Stimulated activated naive CD8-positive, alpha-beta T cell treated with anti-CD3 and anti-CD28 coated beads, Interleukin-15, amount 100 ng/mL, for 72 hours (primary cell): ENCODE measurements around the gene TMCO4.

Source experiments
- ATAC-seq: fragments of 150-1000 bp; cut with Tn5 transposase; 2 replicates; pipeline ENCODE4 v1.10.0; 2021; ENCODE audit warnings: mild to moderate bottlenecking, moderate library complexity
- DNase-seq, 2 donors: peaks; one replicate each; pipeline ENCODE4 v3.0.0; 2021 to 2022
- H3K27ac Mint-ChIP-seq, 2 donors: one replicate each; pipeline ENCODE4 v1.8.0; 2022; ENCODE audit warnings: mild to moderate bottlenecking in 2 of 2, mixed read lengths in 2 of 2, moderate library complexity in 2 of 2
- H3K27me3 Mint-ChIP-seq: one replicate; pipeline ENCODE4 v1.8.0; 2022; ENCODE audit warnings: mixed read lengths
- H3K4me1 Mint-ChIP-seq: one replicate; pipeline ENCODE4 v1.8.0; 2022; ENCODE audit warnings: mild to moderate bottlenecking, mixed read lengths
- H3K4me3 Mint-ChIP-seq, 2 donors: one replicate each; pipeline ENCODE4 v1.8.0; 2022; ENCODE audit warnings: mild to moderate bottlenecking in 2 of 2, mixed read lengths in 2 of 2, moderate library complexity in 1 of 2
- H3K9me3 Mint-ChIP-seq, 2 donors: one replicate each; pipeline ENCODE4 v1.8.0; 2022; ENCODE audit warnings: mixed read lengths in 2 of 2

TMCO4 gene

DNA sequence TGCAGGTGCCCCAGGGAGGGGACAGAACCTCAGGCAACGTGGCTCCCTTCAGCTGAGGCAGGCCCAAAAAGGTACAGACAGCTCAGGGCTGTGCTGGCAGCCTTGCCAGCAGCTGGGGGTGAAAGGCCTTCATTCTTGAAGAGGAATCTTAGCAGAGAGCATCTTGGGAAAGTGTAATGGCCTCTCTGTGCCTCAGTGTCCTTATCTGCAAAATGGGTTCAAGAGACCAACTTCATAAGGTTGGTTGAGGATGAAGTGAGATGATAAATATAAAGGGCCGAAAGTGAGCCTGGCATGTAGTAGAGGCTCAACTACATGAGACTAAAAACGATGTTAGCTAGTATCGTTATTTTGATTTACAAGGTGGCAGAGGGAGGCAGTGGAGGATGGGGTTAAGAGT is 26.2 kb downstream of the TMCO4 start:
- Mint-ChIP-seq H3K27me3 (no peaks in the 10 kb centered on the region), H3K4me3 (no peak overlapping the region), H3K4me1 (no peaks in the 10 kb centered on the region), H3K27ac (no peak overlapping the region), H3K9me3 (no peaks in the 10 kb centered on the region)
- ATAC-seq: no peak
- no peak for DNase-seq

DNA sequence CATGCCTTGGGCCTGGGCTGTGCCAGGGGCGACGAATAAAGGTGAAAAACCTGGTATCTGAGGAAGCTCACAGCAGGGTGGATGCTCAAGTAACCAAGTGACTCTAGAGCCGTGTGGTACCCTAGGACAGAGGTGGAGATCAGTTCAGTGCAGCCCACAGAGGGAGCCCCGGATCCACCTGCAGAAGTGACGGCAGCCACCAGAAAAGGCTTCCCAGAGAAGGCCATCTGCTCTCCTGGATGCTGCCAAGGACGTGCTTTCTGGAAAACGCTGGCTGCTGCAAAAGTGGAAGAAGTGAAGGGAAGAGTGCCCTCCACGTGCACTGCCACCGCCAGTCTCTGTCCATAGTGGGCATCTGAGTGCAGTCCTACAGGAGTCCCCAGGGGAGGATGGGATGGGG is 27.7 kb downstream of the TMCO4 start:
- Mint-ChIP-seq H3K27me3 (no peaks in the 10 kb centered on the region), H3K9me3 (no peaks in the 10 kb centered on the region), H3K4me1 (no peaks in the 10 kb centered on the region), H3K4me3 (no peak overlapping the region), H3K27ac (peak overlapping the region in 1 of 2 donors; percentile 44)
- no peak for ATAC-seq
- DNase-seq: no peak

DNA sequence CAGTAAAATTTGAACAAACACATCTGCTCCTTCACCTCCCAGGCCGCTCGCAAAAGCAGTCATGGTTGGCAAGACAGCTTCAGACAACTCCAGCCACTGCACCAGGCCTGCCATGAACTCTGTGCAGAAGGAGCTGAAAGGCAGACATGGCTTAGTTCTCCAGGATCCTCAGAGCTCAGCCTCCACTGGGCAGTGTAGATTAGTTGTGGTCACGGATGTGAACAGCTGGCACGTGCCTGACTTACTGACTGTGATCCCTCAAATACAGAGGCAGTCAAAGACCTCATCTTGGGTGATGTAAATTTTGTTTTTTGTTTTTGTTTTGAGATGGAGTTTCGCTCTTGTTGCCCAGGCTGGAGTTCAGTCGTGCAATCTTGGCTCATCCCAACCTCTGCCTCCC is 28.4 kb downstream of the TMCO4 start:
- Mint-ChIP-seq H3K27ac (no peak overlapping the region), H3K4me3 (no peak overlapping the region), H3K9me3 (no peaks in the 10 kb centered on the region), H3K27me3 (no peaks in the 10 kb centered on the region), H3K4me1 (peaks cover 2% of the 10 kb centered on the region)
- ATAC-seq (no peak), DNase-seq (no peak)

DNA sequence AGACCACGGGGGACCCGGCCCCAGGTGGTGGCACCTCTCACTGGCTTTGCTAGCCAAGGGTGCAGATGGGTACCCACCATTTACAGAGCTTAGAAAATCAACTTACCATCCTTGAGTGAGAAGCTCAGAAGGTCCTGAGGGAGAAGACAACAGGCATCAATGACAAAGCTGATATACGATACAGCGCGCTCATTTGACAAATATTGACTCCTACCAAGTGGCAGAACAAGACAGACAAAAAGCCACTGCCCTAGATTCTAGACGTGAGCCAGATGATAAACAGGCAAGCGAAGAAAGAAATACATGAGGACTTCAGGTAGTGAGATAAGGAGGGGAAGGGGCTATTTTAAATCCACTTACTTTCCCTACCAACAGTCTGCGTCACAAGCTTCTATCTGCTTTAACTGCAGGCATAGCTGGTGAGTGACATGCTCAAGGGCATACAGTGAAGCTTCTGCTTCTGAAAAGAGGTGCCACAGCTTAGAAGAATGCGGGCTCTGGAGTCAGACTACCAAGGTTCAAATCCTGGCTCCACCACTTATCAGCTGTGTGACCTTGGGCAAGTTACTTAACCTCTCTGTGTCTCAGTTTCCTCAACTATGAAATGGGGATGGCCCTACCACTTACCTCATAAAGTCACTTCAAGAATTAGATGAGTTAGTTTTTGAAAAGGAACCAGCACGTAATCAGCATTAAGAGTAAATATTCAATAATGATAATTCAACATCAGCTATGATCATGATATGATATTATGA is 29.1 kb downstream of the TMCO4 start:
- no peak for ATAC-seq
- no peak for DNase-seq
- Mint-ChIP-seq H3K27ac (no peak overlapping the region), H3K4me1 (peaks cover 10% of the 10 kb centered on the region), H3K9me3 (no peaks in the 10 kb centered on the region), H3K27me3 (no peaks in the 10 kb centered on the region), H3K4me3 (no peak overlapping the region)

GRCh38 chr1:19769211-19769932 is 30.3 kb downstream of the TMCO4 start:
- ATAC-seq: no peak
- H3K4me1 Mint-ChIP-seq: peaks cover 18% of the 10 kb centered on the region
- no peak for DNase-seq
- no peaks in the 10 kb centered on the region for H3K9me3 Mint-ChIP-seq
- no peak overlapping the region for H3K4me3 Mint-ChIP-seq
- H3K27me3 Mint-ChIP-seq: no peaks in the 10 kb centered on the region
- no peak overlapping the region for H3K27ac Mint-ChIP-seq

GRCh38 chr1:19768353-19769210 is 31.1 kb downstream of the TMCO4 start:
- ATAC-seq (no peak), DNase-seq (no peak)
- peaks cover 18% of the 10 kb centered on the region for H3K4me1 Mint-ChIP-seq
- no peak overlapping the region for H3K27ac Mint-ChIP-seq
- no peaks in the 10 kb centered on the region for H3K9me3 Mint-ChIP-seq
- H3K4me3 Mint-ChIP-seq: no peak overlapping the region
- no peaks in the 10 kb centered on the region for H3K27me3 Mint-ChIP-seq

DNA sequence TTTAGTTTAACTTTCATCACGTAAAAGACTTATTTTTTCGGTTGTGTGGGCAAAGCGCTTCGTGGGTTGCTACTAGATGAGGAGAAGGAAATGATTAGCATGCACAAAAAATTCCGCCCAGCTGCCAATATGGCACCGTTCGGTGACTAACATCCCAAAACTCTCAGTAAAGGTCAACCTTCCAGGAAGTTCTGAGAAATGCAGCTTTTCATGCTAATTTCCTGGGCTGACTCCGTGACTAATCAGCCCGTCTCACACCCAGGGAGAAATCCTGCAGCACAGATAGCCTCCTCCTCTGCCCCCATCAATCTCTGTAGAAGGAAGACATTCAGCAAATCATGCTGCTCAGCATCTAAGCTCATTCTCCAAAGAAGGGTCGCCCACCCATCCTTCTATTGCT is 34.1 kb downstream of the TMCO4 start:
- Mint-ChIP-seq H3K4me3 (no peak overlapping the region), H3K27ac (no peak overlapping the region), H3K4me1 (peaks cover 18% of the 10 kb centered on the region), H3K9me3 (no peaks in the 10 kb centered on the region), H3K27me3 (no peaks in the 10 kb centered on the region)
- no peak for ATAC-seq
- DNase-seq: no peak

DNA sequence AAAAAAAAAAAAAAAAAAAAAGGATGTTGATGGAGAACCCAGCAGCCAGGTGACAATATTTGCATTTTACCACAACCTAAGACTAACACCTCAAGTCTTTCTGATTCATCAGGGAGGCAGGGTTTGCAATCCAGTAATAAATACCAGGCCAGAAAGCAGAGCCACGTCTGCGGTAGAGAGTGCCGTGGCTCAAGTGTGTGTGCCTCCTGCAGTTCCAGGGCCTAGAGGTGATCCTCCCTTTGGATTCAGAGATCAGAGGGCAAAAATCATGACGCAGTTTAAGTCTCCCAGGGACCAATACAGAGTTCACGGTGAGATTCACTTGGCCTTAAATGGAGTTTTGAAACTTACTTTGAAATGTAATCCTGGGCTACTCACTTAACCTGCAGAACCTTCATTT is 34.9 kb downstream of the TMCO4 start:
- H3K4me3 Mint-ChIP-seq: no peak overlapping the region
- ATAC-seq: no peak
- no peaks in the 10 kb centered on the region for H3K9me3 Mint-ChIP-seq
- H3K27me3 Mint-ChIP-seq: no peaks in the 10 kb centered on the region
- no peak for DNase-seq
- H3K27ac Mint-ChIP-seq: no peak overlapping the region
- peaks cover 18% of the 10 kb centered on the region for H3K4me1 Mint-ChIP-seq

DNA sequence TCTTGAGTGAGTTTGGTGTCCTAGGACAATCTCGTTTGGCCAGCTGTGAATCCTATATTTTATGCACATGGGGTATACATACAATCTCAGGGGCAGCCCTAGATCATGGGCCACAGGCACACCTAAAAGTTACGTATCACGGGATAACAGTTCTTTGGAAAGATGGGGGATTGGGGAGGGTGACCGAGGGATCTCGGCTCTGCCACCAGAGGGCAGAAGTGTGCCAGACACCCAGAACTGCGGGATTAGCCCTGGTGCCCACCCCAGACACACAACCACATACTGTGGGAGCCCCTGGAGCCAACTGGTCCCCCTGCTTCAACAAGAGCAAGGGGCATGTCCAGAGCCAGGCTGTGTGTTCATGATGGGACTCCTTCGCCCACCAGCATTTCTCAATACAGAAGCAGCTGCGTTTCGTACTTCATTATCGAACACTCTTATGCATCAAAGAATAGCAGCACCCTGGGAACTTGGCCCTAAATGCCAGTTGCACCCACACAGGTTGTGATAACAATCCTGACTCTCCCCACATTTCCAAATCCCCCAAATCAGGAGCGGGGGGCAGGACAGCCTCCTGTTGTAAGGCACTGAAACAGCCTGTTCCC is 37.4 kb downstream of the TMCO4 start:
- Mint-ChIP-seq H3K9me3 (no peaks in the 10 kb centered on the region), H3K4me1 (peaks cover 18% of the 10 kb centered on the region), H3K27ac (no peak overlapping the region), H3K4me3 (no peak overlapping the region), H3K27me3 (no peaks in the 10 kb centered on the region)
- ATAC-seq (no peak), DNase-seq (peak; percentile 12 to 18)

GRCh38 chr1:19759740-19760089 is 40.0 kb downstream of the TMCO4 start:
- Mint-ChIP-seq H3K27ac (peak overlapping the region; percentile 60 to 85), H3K4me3 (no peak overlapping the region)
- no peak for ATAC-seq

GRCh38 chr1:19758227-19758830 is 41.4 kb downstream of the TMCO4 start:
- Mint-ChIP-seq H3K27ac (no peak overlapping the region), H3K27me3 (no peaks in the 10 kb centered on the region), H3K4me3 (no peak overlapping the region), H3K4me1 (no peaks in the 10 kb centered on the region), H3K9me3 (no peaks in the 10 kb centered on the region)
- ATAC-seq (no peak), DNase-seq (no peak)

More at GRCh38 chr1:19759740-19760089, 40.0 kb downstream of the TMCO4 start:
- no peaks in the 10 kb centered on the region for H3K27me3 Mint-ChIP-seq
- H3K9me3 Mint-ChIP-seq: no peaks in the 10 kb centered on the region
- no peak for DNase-seq
- H3K4me1 Mint-ChIP-seq: no peaks in the 10 kb centered on the region

- no peak for ATAC-seq
- Mint-ChIP-seq H3K4me1 (no peaks in the 10 kb centered on the region), H3K9me3 (no peaks in the 10 kb centered on the region), H3K4me3 (no peak overlapping the region), H3K27me3 (no peaks in the 10 kb centered on the region), H3K27ac (no peak overlapping the region)
- no peak for DNase-seq
Observed at GRCh38 chr1:19757641-19758040, 42.1 kb downstream of the TMCO4 start.

DNA sequence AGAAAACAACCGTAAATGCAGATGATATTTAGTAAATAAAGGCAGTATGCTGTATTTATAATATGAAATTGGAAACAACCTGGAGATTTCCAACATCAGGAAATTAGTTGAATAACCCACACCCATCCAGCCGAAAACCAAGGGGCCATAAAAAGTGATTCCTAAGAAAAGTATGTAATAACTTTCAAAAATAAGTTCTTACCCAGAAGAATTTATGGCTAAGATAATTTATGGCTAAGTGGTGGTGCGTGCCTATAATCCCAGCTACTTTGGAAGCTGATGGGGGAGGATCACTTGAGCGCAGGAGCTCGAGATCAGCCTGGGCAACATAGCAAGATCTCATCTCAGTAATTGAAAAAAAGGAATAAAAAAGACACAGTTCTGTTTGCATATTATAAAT is 43.2 kb downstream of the TMCO4 start:
- Mint-ChIP-seq H3K27ac (no peak overlapping the region), H3K4me3 (no peak overlapping the region), H3K27me3 (no peaks in the 10 kb centered on the region), H3K4me1 (no peaks in the 10 kb centered on the region), H3K9me3 (no peaks in the 10 kb centered on the region)
- ATAC-seq (no peak), DNase-seq (no peak)

GRCh38 chr1:19754482-19754881 is 45.2 kb downstream of the TMCO4 start:
- H3K27me3 Mint-ChIP-seq: no peaks in the 10 kb centered on the region
- ATAC-seq (no peak), DNase-seq (no peak)
- H3K27ac Mint-ChIP-seq: no peak overlapping the region
- H3K4me1 Mint-ChIP-seq: no peaks in the 10 kb centered on the region
- no peaks in the 10 kb centered on the region for H3K9me3 Mint-ChIP-seq
- H3K4me3 Mint-ChIP-seq: no peak overlapping the region

GRCh38 chr1:19752083-19752696 is 47.5 kb downstream of the TMCO4 start:
- no peak overlapping the region for H3K4me3 Mint-ChIP-seq
- H3K27ac Mint-ChIP-seq: peak overlapping the region in 1 of 2 donors; percentile 29
- ATAC-seq: no peak
- H3K9me3 Mint-ChIP-seq: no peaks in the 10 kb centered on the region
- no peak for DNase-seq
- H3K27me3 Mint-ChIP-seq: no peaks in the 10 kb centered on the region
- H3K4me1 Mint-ChIP-seq: no peaks in the 10 kb centered on the region
